Suppressor macrophage treated with lipopolysaccharide for 1 hour (primary cell): ENCODE results near the gene NDEL1.

Experiments
- DNase-seq, 3 donors: peaks; one replicate each; pipeline ENCODE4 v3.0.0-alpha.2; 2020 to 2022

NDEL1 gene

GRCh38 chr17:8459107-8459506 is 23.4 kb downstream of the NDEL1 start:
- no peak for DNase-seq

- no peak for DNase-seq
Measured at GRCh38 chr17:8459831-8460230, 24.1 kb downstream of the NDEL1 start.

GRCh38 chr17:8462564-8462963 is 26.9 kb downstream of the NDEL1 start:
- no peak for DNase-seq

DNA sequence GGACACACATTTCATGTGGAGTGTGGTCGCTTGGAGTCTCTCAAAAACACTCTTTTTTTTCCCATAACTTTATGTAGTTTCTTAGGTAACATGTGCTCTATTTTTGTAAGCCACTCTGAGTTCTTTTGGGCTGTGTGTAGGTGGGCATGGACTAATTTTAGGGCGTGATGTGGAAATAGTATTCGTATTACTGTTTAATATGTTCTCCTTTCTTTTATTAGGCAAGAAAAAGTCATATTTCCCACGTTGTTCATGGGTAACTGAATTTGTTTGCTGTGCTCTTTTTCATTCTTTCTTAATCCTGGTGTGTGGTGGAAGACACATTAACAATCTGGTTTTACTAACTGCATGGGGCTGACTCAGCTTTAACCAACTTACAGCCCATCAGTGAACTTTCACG is 27.4 kb downstream of the NDEL1 start:
- peak; percentile 46 to 68 (median 65) for DNase-seq

GRCh38 chr17:8464941-8465340 is 29.3 kb downstream of the NDEL1 start:
- no peak for DNase-seq

- no peak for DNase-seq
Measured at GRCh38 chr17:8465356-8465755, 29.7 kb downstream of the NDEL1 start.

- no peak for DNase-seq
Measured at GRCh38 chr17:8465759-8466158, 30.1 kb downstream of the NDEL1 start.

GRCh38 chr17:8466456-8466855 is 30.8 kb downstream of the NDEL1 start:
- DNase-seq: peak in 1 of 3 donors; percentile 7

DNA sequence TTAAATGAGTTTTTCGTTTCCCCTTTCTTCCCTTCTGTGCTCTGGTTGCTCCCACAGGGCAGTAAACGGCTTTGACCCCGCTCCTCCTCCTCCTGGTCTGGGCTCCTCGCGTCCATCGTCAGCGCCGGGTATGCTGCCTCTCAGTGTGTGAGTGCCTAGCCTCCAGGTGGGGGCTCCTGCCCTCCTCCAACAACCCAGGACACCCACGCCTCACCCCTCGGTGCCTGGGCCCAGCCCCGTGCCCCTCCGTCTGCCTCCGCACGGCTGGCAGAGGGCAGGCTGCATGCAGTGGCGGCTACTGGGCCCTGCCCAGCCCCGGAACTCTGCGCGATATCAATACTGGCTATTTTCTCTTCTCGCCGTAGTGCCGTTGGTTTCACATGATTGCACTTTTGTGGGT is 31.2 kb downstream of the NDEL1 start:
- DNase-seq: no peak

GRCh38 chr17:8467527-8467926 is 31.8 kb downstream of the NDEL1 start:
- DNase-seq: no peak

DNA sequence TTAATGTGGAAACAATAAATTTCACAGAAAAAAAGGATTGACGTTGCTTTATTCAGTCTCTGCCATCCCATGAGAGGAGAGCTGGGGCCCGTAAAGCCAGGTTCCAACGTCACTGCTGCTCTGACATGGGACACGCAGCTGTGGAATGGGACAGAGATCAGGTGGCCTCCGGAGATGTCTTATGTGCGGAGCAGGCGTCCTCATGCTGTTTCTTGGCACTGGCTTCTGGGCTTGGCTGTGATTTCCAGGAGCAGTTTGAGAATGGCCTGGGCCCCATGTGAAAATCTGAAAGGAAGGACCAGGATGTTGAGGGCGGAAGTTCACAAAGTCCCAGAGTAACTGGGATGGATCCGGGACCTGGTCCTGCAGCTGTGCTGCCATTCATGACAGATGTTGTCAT is 32.4 kb downstream of the NDEL1 start:
- DNase-seq: no peak

DNA sequence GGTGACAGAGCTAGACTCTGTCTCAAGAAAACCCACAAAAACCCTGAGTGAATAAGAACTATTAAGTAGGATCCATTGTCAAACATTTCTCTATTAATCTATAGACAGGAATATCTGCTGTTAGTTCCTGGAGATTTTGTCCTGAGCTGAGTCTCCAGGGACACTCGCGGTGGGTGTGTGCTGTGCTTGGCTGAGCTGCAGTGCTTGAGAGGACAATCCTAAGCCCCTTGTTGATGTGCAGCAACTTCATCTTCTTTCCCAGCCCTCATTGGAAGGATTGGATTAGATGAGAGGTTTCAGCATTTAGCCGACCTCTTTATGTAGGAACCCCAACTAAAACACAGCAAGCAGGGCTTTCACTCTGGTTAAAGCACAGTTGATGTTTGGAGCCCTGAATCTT is 33.3 kb downstream of the NDEL1 start:
- DNase-seq: no peak

GRCh38 chr17:8469964-8470363 is 34.3 kb downstream of the NDEL1 start:
- DNase-seq: no peak

GRCh38 chr17:8470447-8471047 is 34.9 kb downstream of the NDEL1 start:
- no peak for DNase-seq

- no peak for DNase-seq
Measured at GRCh38 chr17:8472663-8473062, 37.0 kb downstream of the NDEL1 start.

GRCh38 chr17:8473451-8474192 is 37.9 kb downstream of the NDEL1 start:
- DNase-seq: no peak

DNA sequence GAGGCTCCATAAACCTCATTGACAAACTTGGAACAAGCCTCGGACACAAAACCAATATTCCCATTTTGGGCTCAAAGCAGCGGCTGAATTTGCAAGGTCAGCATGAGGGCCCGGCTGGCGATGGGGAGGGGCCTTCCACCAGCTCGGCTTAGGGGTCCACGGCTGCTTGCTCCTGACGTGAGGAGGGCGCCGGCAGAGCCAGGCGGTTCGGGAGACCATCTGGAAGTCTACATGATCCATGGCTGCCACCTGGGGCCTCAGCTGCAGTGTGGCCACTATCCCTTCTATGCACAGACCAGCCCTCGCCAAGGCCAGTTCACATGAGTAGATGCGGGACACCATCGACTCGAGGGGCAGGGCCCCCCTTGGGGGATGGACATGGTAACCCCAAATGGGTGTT is 39.1 kb downstream of the NDEL1 start:
- no peak for DNase-seq

GRCh38 chr17:8475227-8475626 is 39.5 kb downstream of the NDEL1 start:
- DNase-seq: no peak

DNA sequence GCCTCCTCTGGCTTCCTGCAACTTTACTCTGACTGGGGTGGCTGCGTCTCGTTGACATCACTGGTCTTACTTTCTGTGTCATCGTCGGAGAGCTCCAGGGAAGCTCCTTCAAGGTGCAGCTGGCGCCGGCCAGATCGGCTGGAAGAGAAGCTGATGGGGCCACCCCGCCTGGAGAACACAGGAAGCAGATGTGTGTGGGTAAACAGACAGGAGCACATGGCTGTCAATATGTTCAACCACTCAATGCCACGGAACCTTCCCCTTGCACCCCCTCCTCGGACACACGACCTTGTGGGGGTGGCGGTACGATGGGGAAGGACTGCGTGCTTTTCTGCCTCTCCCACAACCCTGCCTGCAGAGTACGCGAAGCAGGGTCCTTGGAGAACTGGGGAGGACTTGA is 40.1 kb downstream of the NDEL1 start:
- no peak for DNase-seq

- DNase-seq: no peak
Measured at GRCh38 chr17:8476741-8477140, 41.1 kb downstream of the NDEL1 start.

DNA sequence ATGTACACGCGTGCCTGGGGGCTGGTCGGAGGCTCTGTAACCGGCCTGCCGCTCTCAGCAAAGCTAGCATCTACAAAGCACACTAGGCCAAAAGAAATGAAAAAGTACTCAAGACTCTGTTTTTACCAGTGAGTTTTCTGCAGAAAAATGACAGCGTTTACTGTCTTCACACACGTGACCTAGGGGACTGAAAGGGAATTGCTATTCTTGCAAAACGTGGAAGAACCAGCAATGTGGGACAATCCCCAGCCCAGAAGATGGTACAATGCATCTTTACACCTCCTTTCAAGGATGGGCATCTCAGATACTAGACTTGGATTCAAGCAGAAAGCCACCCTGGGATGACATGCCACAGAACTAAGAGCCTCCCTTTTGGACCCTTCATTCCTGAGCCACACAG is 41.5 kb downstream of the NDEL1 start:
- peak; percentile 38 to 46 (median 43) for DNase-seq

DNA sequence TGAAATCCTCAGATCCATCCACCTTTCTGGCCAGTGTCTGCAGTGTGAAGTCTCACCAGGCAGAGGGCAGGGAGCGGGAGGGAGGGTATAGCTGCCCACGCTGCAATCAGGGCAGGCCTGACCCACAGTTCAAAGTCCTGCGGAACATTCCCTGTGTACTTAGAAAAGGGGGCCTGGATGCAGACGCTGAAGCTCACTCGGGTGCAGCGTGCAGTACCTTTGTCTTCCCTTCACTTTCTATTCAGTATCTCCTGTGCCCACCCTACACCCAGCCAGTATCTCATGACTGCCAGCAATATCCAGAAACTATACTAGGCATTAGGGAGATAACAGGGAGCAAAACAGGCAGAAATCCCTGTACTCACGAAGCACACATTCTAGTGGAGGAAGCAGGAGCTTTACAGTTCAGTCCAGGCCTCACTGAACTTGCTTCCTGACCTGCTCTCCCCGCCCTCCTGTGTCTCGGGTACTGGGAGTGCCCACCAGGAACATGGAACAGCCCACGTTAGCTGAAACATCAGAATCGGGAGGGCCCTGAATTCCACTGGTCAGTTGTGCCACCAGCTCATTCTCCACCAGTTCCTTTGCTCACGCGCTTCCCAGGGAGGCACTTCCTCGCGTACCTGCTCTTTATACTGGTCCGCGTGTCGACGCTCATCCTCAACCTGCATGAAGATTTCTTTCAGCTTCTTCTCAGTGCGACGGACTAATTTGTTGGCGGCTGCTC is 42.2 kb downstream of the NDEL1 start:
- DNase-seq: no peak

DNA sequence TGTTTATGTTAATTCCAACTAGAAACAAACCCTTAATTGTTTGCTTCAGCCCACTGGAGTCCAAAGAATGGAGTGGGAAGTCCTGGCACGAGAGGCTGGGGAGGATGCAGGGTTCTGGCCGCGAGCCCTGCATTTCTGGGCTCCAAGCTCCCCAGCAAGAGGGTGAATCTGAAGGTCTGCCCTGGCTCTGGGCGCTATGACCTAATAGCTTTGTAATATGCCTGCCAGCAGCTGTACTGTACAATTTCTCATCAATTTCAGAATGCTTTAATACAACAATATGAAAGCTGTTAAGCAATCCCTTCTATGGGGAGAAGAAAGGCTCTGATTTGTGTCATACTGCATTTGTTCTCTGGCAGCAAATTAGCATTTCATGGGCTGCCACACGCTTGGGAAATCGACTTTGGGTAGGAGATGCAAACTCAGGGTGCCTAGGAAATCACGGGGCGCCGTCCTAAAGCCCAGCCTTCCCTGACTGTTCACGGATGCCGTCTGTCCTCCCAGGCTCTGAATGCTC is 43.8 kb downstream of the NDEL1 start:
- no peak for DNase-seq
